Fibroblast of peridontal ligament (primary cell): ENCODE results near the gene HELB.
"Not testable (repeated sequence)": the region's sequence is repeated elsewhere in the genome, so short reads cannot be mapped to it uniquely, and the experiment has no call there.

Experiments
- DNase-seq: peaks from one replicate; pipeline ENCODE4 v3.0.0-alpha.2; 2010; ENCODE audit errors: extremely low read depth

Gene HELB

GRCh38 chr12:66303316-66303804, 1.1 kb downstream of the HELB start:
- not testable (repeated sequence) for DNase-seq

GRCh38 chr12:66304296-66304900, 2.1 kb downstream of the HELB start:
- DNase-seq = no peak

GRCh38 chr12:66309606-66310005, 7.3 kb downstream of the HELB start:
- no peak for DNase-seq

- no peak for DNase-seq
These were observed 9.9 kb downstream of the HELB start for GRCh38 chr12:66312189-66312588.

GRCh38 chr12:66314278-66314677, 12.0 kb downstream of the HELB start:
- no peak for DNase-seq

GRCh38 chr12:66319266-66319954, 17.1 kb downstream of the HELB start:
- no peak for DNase-seq

GRCh38 chr12:66320996-66321395, 18.7 kb downstream of the HELB start:
- no peak for DNase-seq

- DNase-seq = no peak
These were observed 19.1 kb downstream of the HELB start for GRCh38 chr12:66321435-66321834.

- no peak for DNase-seq
These were observed 20.7 kb downstream of the HELB start for GRCh38 chr12:66323017-66323416.

- DNase-seq = peak; percentile 23
These were observed 27.6 kb downstream of the HELB start for GRCh38 chr12:66329941-66330340.

- no peak for DNase-seq
These were observed 28.7 kb downstream of the HELB start for GRCh38 chr12:66331016-66331415.

GRCh38 chr12:66331814-66332213, 29.5 kb downstream of the HELB start:
- no peak for DNase-seq

GRCh38 chr12:66335746-66336145, 33.5 kb downstream of the HELB start:
- no peak for DNase-seq

GRCh38 chr12:66337381-66338010, 35.2 kb downstream of the HELB start:
- no peak for DNase-seq

- DNase-seq = no peak
These were observed 37.8 kb downstream of the HELB start for GRCh38 chr12:66340131-66340530.

- DNase-seq = no peak
These were observed 38.8 kb downstream of the HELB start for GRCh38 chr12:66341126-66341525.

- no peak for DNase-seq
These were observed 42.9 kb downstream of the HELB start for GRCh38 chr12:66345212-66345611.

- DNase-seq = no peak
These were observed 43.7 kb downstream of the HELB start for GRCh38 chr12:66345956-66346355.

- no peak for DNase-seq
These were observed 49.0 kb downstream of the HELB start for GRCh38 chr12:66351301-66351700.

GRCh38 chr12:66352197-66352596, 49.9 kb downstream of the HELB start:
- DNase-seq = peak; percentile 8

GRCh38 chr12:66352899-66353298, 50.6 kb downstream of the HELB start:
- DNase-seq = no peak

GRCh38 chr12:66354291-66354690, 52.0 kb downstream of the HELB start:
- DNase-seq = no peak

- no peak for DNase-seq
These were observed 57.0 kb downstream of the HELB start for GRCh38 chr12:66359300-66359699.
